ENCODE measurements around the gene AHRR. TPM values are rescaled to one million over a fixed set of nuclear protein-coding genes. Genes with fewer than 3 reads are reported as not detected.

Gene AHRR
- total and polyA plus RNA-seq, 12 donors = 0.07 to 1.2 (median 0.33) TPM; not detected in 2

- intact Hi-C loops (cut with DNase I) = loop anchor here in 2 of 10 donors (5.0 kb wide), 2 partner anchors 117 to 247 kb away; no protein-coding TSS in a partner anchor
- TF ChIP-seq CTCF (IDR thresholded peaks at IDR 0.05) = no peak
Measured at GRCh38 chr5:433836-434235, 112.3 kb downstream of the AHRR start.

DNA sequence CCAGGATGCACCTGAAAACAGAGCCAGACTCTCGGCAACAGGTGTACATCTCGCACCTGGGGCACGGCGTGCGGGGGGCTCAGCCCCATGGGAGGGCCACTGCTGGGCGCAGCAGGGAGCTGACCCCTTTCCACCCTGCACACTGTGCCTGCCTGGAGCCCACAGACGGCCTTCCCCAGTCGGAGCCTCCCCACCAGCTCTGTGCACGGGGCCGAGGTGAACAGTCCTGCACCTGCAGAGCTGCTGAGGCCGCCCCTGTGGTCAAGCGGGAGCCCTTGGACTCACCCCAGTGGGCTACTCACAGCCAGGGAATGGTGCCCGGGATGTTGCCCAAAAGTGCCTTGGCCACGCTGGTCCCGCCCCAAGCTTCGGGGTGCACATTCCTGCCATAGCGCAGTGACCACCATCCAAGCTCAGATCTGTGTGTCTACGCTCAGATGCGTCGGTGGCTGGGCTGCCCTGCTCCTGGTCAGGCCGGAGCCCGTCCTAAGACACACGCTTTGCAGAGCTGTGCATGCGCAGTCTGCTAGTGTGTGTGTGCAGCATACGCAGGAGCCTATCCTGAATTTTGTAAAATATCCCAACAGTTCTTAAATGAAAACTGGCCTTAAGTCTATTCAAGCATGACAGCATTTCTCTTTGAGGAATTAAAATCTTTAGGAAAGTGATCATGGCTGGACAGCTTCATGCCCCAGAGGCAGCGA lies 113.1 kb downstream of the AHRR start:
- Histone ChIP-seq H3K36me3 (no peaks in the 10 kb centered on the region), H3K4me1 (no peaks in the 10 kb centered on the region), H3K27ac (no peak overlapping the region), H3K4me3 (no peak overlapping the region), H3K27me3 (peaks cover 0 to 29% (median 0%) of the 10 kb centered on the region in 7 donors), H3K9me3 (no peaks in the 10 kb centered on the region)
- ATAC-seq (no peak), DNase-seq (no peak)
- intact Hi-C loops (cut with DNase I) = loop anchor here in 2 of 10 donors (5.0 kb wide), 2 partner anchors 117 to 247 kb away; no protein-coding TSS in a partner anchor
- no peak for TF ChIP-seq CTCF (IDR thresholded peaks at IDR 0.05)
- 86 to 88% methylated on average over 26 of the region's 26 CpGs for WGBS, 2 donors

More at GRCh38 chr5:433836-434235, 112.3 kb downstream of the AHRR start:
- Histone ChIP-seq H3K4me3 (no peak overlapping the region), H3K27ac (no peak overlapping the region), H3K4me1 (no peaks in the 10 kb centered on the region), H3K36me3 (no peaks in the 10 kb centered on the region), H3K27me3 (peaks cover 0 to 35% (median 0%) of the 10 kb centered on the region in 7 donors), H3K9me3 (no peaks in the 10 kb centered on the region)
- no peak for ATAC-seq
- WGBS, 2 donors = 76 to 79% methylated on average over 16 of the region's 16 CpGs
- DNase-seq = no peak

DNA sequence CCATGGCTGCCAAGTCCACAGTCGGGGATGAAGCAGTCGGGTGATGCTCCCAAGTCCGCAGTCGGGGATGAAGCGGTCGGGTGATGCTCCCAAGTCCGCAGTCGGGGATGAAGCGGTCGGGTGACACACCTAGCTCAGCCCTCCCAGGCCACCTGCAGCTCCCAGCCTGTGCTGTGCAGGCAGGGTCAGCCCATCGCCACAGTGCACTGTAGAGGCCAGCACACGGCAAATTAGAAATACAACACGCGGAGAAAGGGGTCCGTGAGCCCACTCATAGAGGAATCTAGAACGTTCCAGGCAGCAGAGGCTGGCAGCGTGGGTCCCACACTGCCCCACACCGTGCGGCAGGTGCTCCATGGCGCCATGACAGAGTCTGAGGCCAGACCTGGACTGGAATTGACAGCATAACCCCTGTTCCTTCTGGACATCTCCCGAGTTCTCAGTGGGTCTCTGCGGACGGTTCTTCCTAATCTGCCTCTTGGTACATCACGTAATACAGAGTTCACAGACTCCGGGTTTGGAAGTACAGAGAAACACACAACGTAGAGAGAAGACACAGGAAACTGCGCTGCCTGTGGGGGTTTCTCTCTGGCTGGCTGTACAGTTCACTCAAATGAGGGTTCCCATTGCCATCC lies 113.8 kb downstream of the AHRR start:
- no peak for TF ChIP-seq CTCF (IDR thresholded peaks at IDR 0.05)
- peaks cover 0 to 3% (median 0%) of the 10 kb centered on the region in 9 donors for H3K4me1 ChIP-seq
- no peaks in the 10 kb centered on the region for H3K9me3 ChIP-seq
- DNase-seq (no peak), ATAC-seq (no peak)
- H3K36me3 ChIP-seq = no peaks in the 10 kb centered on the region
- intact Hi-C loops (cut with DNase I) = no loop called here
- no peak overlapping the region for H3K4me3 ChIP-seq
- no peak overlapping the region for H3K27ac ChIP-seq
- 85 to 87% methylated on average over 27 of the region's 27 CpGs for WGBS, 2 donors
- H3K27me3 ChIP-seq = peaks cover 0 to 24% (median 0%) of the 10 kb centered on the region in 7 donors

GRCh38 chr5:435961-436640 lies 114.6 kb downstream of the AHRR start:
- Histone ChIP-seq H3K27me3 (peaks cover 0 to 24% (median 0%) of the 10 kb centered on the region in 7 donors), H3K9me3 (no peaks in the 10 kb centered on the region), H3K36me3 (no peaks in the 10 kb centered on the region), H3K4me3 (no peak overlapping the region), H3K4me1 (peaks cover 0 to 11% (median 0%) of the 10 kb centered on the region in 9 donors), H3K27ac (no peak overlapping the region)
- no peak for DNase-seq
- TF ChIP-seq CTCF (IDR thresholded peaks at IDR 0.05) = peak in 3 of 9 donors; percentile 10 to 13 (median 12)
- intact Hi-C loops (cut with DNase I) = no loop called here
- 81 to 82% methylated on average over 18 of the region's 18 CpGs for WGBS, 2 donors
- ATAC-seq = peak in 1 of 8 donors; percentile 11

All from heart right ventricle (tissue), 16 donors.